Memory B cell (primary cell): ENCODE results near the gene CAPN14.

Source experiments
- ATAC-seq: fragments of 150-1000 bp; cut with Tn5 transposase; 2 replicates; pipeline ENCODE4 v1.10.0; 2021; ENCODE audit warnings: low read depth, mild to moderate bottlenecking, moderate library complexity
- DNase-seq, 2 donors: peaks; one replicate each; pipeline ENCODE4 v3.0.0; 2022; ENCODE audit warnings: low spot score in 2 of 2
- H3K27ac Mint-ChIP-seq: one replicate; pipeline ENCODE4 v1.8.0; 2022; ENCODE audit warnings: mild to moderate bottlenecking, moderate library complexity, mixed read lengths
- H3K27me3 Mint-ChIP-seq: one replicate; pipeline ENCODE4 v1.8.0; 2022; ENCODE audit warnings: mixed read lengths
- H3K36me3 Mint-ChIP-seq: one replicate; pipeline ENCODE4 v1.8.0; 2022; ENCODE audit warnings: mild to moderate bottlenecking, mixed read lengths
- H3K4me1 Mint-ChIP-seq: one replicate; pipeline ENCODE4 v1.8.0; 2022; ENCODE audit warnings: mixed read lengths
- H3K4me3 Mint-ChIP-seq: one replicate; pipeline ENCODE4 v1.8.0; 2022; ENCODE audit warnings: mild to moderate bottlenecking, moderate library complexity, mixed read lengths
- H3K9me3 Mint-ChIP-seq: one replicate; pipeline ENCODE4 v1.8.0; 2022; ENCODE audit warnings: mixed read lengths

Gene CAPN14

GRCh38 chr2:31237348-31238017, 20.2 kb upstream of the CAPN14 start:
- Mint-ChIP-seq H3K27me3 (no peaks in the 10 kb centered on the region), H3K36me3 (peaks cover 7% of the 10 kb centered on the region), H3K4me1 (peaks cover 60% of the 10 kb centered on the region), H3K27ac (no peak overlapping the region), H3K9me3 (no peaks in the 10 kb centered on the region), H3K4me3 (no peak overlapping the region)
- no peak for DNase-seq
- no peak for ATAC-seq

- Mint-ChIP-seq H3K36me3 (peaks cover 7% of the 10 kb centered on the region), H3K27ac (peak overlapping the region; percentile 78), H3K9me3 (no peaks in the 10 kb centered on the region), H3K4me1 (peaks cover 57% of the 10 kb centered on the region), H3K27me3 (no peaks in the 10 kb centered on the region), H3K4me3 (peak overlapping the region; percentile 77)
- ATAC-seq (no peak), DNase-seq (no peak)
Measured at GRCh38 chr2:31236433-31237205, 19.3 kb upstream of the CAPN14 start.

GRCh38 chr2:31235504-31235902, 18.2 kb upstream of the CAPN14 start:
- Mint-ChIP-seq H3K27me3 (no peaks in the 10 kb centered on the region), H3K36me3 (peaks cover 5% of the 10 kb centered on the region), H3K4me3 (peak overlapping the region; percentile 91), H3K9me3 (no peaks in the 10 kb centered on the region), H3K4me1 (peaks cover 46% of the 10 kb centered on the region), H3K27ac (peak overlapping the region; percentile 78)
- DNase-seq (no peak), ATAC-seq (no peak)

- peak overlapping the region; percentile 78 for H3K27ac Mint-ChIP-seq
- no peaks in the 10 kb centered on the region for H3K27me3 Mint-ChIP-seq
- H3K36me3 Mint-ChIP-seq, result peaks cover 5% of the 10 kb centered on the region
- peaks cover 40% of the 10 kb centered on the region for H3K4me1 Mint-ChIP-seq
- no peak for DNase-seq
- peak overlapping the region; percentile 91 for H3K4me3 Mint-ChIP-seq
- no peak for ATAC-seq
- no peaks in the 10 kb centered on the region for H3K9me3 Mint-ChIP-seq
Measured at GRCh38 chr2:31234683-31235503, 17.6 kb upstream of the CAPN14 start.

- Mint-ChIP-seq H3K9me3 (no peaks in the 10 kb centered on the region), H3K36me3 (peaks cover 5% of the 10 kb centered on the region), H3K4me1 (peaks cover 40% of the 10 kb centered on the region), H3K27me3 (no peaks in the 10 kb centered on the region), H3K27ac (peak within 1 kb of the TSS; percentile 78), H3K4me3 (peak within 1 kb of the TSS; percentile 91)
- peak; percentile 97 for ATAC-seq
- DNase-seq, result peak; percentile 76 to 85
Measured at GRCh38 chr2:31233741-31234682, 16.7 kb upstream of the CAPN14 start, which contains the start of gene EHD3. EHD3 (plus strand) TSS chr2:31234152; CDS start chr2:31234622, 470 bp downstream.

- H3K27me3 Mint-ChIP-seq, result no peaks in the 10 kb centered on the region
- ATAC-seq (no peak), DNase-seq (no peak)
- peak overlapping the region; percentile 33 for H3K27ac Mint-ChIP-seq
- no peaks in the 10 kb centered on the region for H3K9me3 Mint-ChIP-seq
- peak overlapping the region; percentile 91 for H3K4me3 Mint-ChIP-seq
- peaks cover 37% of the 10 kb centered on the region for H3K4me1 Mint-ChIP-seq
- peaks cover 3% of the 10 kb centered on the region for H3K36me3 Mint-ChIP-seq
Measured at GRCh38 chr2:31233231-31233630, 15.9 kb upstream of the CAPN14 start.

- Mint-ChIP-seq H3K4me3 (no peak overlapping the region), H3K4me1 (peaks cover 41% of the 10 kb centered on the region), H3K27me3 (no peaks in the 10 kb centered on the region), H3K27ac (no peak overlapping the region), H3K9me3 (no peaks in the 10 kb centered on the region), H3K36me3 (peaks cover 1% of the 10 kb centered on the region)
- no peak for ATAC-seq
- no peak for DNase-seq
Measured at GRCh38 chr2:31232586-31232985, 15.3 kb upstream of the CAPN14 start.

GRCh38 chr2:31231571-31232302, 14.4 kb upstream of the CAPN14 start:
- peaks cover 44% of the 10 kb centered on the region for H3K4me1 Mint-ChIP-seq
- DNase-seq (no peak), ATAC-seq (no peak)
- H3K27ac Mint-ChIP-seq, result no peak overlapping the region
- no peak overlapping the region for H3K4me3 Mint-ChIP-seq
- no peaks in the 10 kb centered on the region for H3K27me3 Mint-ChIP-seq
- no peaks in the 10 kb centered on the region for H3K9me3 Mint-ChIP-seq
- no peaks in the 10 kb centered on the region for H3K36me3 Mint-ChIP-seq

- Mint-ChIP-seq H3K27ac (no peak overlapping the region), H3K4me3 (no peak overlapping the region), H3K9me3 (no peaks in the 10 kb centered on the region), H3K36me3 (no peaks in the 10 kb centered on the region), H3K27me3 (no peaks in the 10 kb centered on the region), H3K4me1 (peaks cover 38% of the 10 kb centered on the region)
- ATAC-seq (no peak), DNase-seq (no peak)
Measured at GRCh38 chr2:31230751-31231150, 13.4 kb upstream of the CAPN14 start.

- no peaks in the 10 kb centered on the region for H3K9me3 Mint-ChIP-seq
- H3K27ac Mint-ChIP-seq, result no peak overlapping the region
- ATAC-seq, result no peak
- H3K27me3 Mint-ChIP-seq, result no peaks in the 10 kb centered on the region
- H3K4me3 Mint-ChIP-seq, result no peak overlapping the region
- H3K4me1 Mint-ChIP-seq, result peaks cover 29% of the 10 kb centered on the region
- peaks cover 3% of the 10 kb centered on the region for H3K36me3 Mint-ChIP-seq
- no peak for DNase-seq
Measured at GRCh38 chr2:31228717-31229116, 11.4 kb upstream of the CAPN14 start.

- Mint-ChIP-seq H3K27me3 (no peaks in the 10 kb centered on the region), H3K4me1 (peaks cover 24% of the 10 kb centered on the region), H3K4me3 (peak overlapping the region; percentile 6), H3K27ac (no peak overlapping the region), H3K36me3 (peaks cover 3% of the 10 kb centered on the region), H3K9me3 (no peaks in the 10 kb centered on the region)
- DNase-seq (no peak), ATAC-seq (no peak)
Measured at GRCh38 chr2:31227711-31228125, 10.4 kb upstream of the CAPN14 start.

GRCh38 chr2:31227110-31227509, 9.8 kb upstream of the CAPN14 start:
- peaks cover 3% of the 10 kb centered on the region for H3K36me3 Mint-ChIP-seq
- no peak overlapping the region for H3K27ac Mint-ChIP-seq
- no peak overlapping the region for H3K4me3 Mint-ChIP-seq
- no peak for DNase-seq
- no peaks in the 10 kb centered on the region for H3K9me3 Mint-ChIP-seq
- ATAC-seq, result no peak
- H3K4me1 Mint-ChIP-seq, result peaks cover 26% of the 10 kb centered on the region
- H3K27me3 Mint-ChIP-seq, result no peaks in the 10 kb centered on the region

- Mint-ChIP-seq H3K36me3 (peaks cover 3% of the 10 kb centered on the region), H3K27ac (no peak overlapping the region), H3K4me1 (peaks cover 32% of the 10 kb centered on the region), H3K9me3 (no peaks in the 10 kb centered on the region), H3K27me3 (no peaks in the 10 kb centered on the region), H3K4me3 (no peak overlapping the region)
- DNase-seq (no peak), ATAC-seq (no peak)
Measured at GRCh38 chr2:31226266-31226665, 9.0 kb upstream of the CAPN14 start.
